ENCODE measurements around the gene NHSL2.

The NHSL2 gene

DNA sequence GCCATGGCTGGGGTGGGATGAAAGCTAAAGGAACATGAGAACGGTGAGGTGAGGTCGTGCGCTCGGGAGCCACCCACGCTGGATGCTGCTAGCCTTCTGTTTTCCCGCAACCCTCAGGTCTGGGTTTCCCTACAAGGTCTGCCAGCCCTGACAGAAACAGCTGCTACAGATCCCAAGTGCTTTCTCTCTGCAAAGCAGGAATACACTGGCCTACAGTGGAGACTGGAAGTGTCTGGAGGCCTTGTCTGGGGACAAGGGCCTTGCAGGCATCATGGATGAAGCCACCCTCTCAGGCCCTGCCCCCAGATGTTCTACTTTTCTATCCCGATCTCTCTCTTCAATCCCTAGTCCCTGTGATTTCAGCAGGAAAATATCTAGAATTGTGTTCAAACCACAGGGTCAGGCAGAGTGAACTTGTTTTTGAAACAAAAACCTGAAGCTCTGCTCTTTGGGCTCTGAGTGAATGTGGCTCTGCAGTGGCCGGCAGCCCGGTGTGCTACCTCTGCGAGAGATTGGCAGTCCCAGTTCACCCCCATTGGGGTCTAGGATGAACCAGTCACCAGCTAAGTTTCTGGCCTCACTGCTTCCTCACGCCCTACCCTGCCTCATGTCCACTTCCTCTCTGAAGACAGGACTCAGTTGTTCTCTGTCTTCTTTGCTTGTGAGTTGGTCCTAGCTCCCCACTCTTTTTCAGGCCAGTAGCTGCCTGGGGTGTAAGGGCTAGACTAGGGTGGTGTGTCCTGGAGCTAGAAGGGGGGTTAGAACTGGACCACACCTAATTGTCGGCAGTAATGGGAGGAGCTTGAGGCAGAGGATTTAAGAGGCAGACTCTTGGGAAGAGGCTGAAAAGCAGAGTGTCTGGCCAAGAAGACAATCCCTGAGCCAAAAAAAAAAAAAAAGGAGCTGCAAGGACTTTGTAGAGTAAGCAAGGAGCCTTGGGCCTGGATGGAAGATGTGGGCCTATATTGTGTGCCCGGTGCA is 131.5 kb downstream of the NHSL2 start:
- Histone ChIP-seq H3K9ac (ENCODE audit: low read length in 5 of 5) (no peak overlapping the region), H3K4me1 (ENCODE audit: control insufficient read depth in 5 of 5, insufficient read depth in 5 of 5, low read length in 5 of 5) (peaks cover 1 to 28% (median 16%) of the 10 kb centered on the region in 5 donors), H3K27me3 (ENCODE audit: control insufficient read depth in 5 of 5, insufficient read depth in 4 of 5, low read length in 5 of 5) (peaks cover 0 to 16% (median 7%) of the 10 kb centered on the region in 5 donors), H3K27ac (ENCODE audit: low read depth, low read length) (peak overlapping the region; percentile 16), H3K36me3 (ENCODE audit: control insufficient read depth in 5 of 5, insufficient read depth in 5 of 5, low read length in 5 of 5) (no peaks in the 10 kb centered on the region), H3K9me3 (ENCODE audit: control insufficient read depth in 5 of 5, low read length in 5 of 5) (no peaks in the 10 kb centered on the region), H3K4me3 (ENCODE audit: low read depth in 1 of 5, low read length in 5 of 5) (no peak overlapping the region)

DNA sequence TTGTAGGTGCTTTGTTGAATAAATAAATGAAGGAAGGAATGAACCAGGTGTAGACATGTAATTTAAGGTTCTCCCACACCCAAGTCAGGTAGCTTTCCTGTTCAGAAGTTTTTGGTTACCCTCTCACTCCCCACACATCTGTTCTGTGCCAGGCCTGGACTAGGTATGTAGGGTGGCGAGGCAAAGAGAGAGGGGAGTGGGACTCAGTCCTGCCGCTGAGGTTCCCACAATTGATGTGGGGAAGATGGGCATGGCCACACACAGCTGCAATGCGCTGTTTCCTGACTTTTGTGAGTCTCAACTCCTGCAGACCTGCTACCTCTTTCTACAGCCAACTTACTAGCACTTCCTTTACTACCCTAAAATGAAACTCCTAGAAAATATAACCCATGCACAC is 132.2 kb downstream of the NHSL2 start:
- peaks cover 3 to 34% (median 18%) of the 10 kb centered on the region in 5 donors for H3K4me1 ChIP-seq (ENCODE audit: control insufficient read depth in 5 of 5, insufficient read depth in 5 of 5, low read length in 5 of 5)
- no peaks in the 10 kb centered on the region for H3K9me3 ChIP-seq (ENCODE audit: control insufficient read depth in 5 of 5, low read length in 5 of 5)
- H3K27me3 ChIP-seq (ENCODE audit: control insufficient read depth in 5 of 5, insufficient read depth in 4 of 5, low read length in 5 of 5), result peaks cover 0 to 20% (median 9%) of the 10 kb centered on the region in 5 donors
- H3K9ac ChIP-seq (ENCODE audit: low read length in 5 of 5), result no peak overlapping the region
- no peaks in the 10 kb centered on the region for H3K36me3 ChIP-seq (ENCODE audit: control insufficient read depth in 5 of 5, insufficient read depth in 5 of 5, low read length in 5 of 5)
- no peak overlapping the region for H3K27ac ChIP-seq (ENCODE audit: low read depth, low read length)
- H3K4me3 ChIP-seq (ENCODE audit: low read depth in 1 of 5, low read length in 5 of 5), result no peak overlapping the region

DNA sequence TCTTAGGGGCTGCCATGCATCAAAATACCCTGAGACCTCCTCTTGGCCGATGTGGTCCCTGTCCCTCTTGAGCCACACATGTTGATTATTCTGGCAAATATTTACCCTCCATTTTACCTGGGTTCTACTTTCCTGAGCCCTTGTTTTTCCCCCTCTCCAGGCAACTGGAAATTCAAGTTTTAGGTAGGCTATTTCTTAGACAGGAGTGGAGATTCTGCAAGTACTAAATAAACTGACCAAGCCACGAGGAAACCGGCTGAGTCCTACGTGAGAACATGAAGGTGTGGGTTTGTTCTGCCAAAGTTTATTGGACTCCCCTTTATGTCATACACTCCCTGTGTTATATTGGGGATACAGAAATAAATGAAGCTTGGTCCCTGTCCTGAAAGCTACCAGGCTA is 133.0 kb downstream of the NHSL2 start:
- no peak overlapping the region for H3K27ac ChIP-seq (ENCODE audit: low read depth, low read length)

DNA sequence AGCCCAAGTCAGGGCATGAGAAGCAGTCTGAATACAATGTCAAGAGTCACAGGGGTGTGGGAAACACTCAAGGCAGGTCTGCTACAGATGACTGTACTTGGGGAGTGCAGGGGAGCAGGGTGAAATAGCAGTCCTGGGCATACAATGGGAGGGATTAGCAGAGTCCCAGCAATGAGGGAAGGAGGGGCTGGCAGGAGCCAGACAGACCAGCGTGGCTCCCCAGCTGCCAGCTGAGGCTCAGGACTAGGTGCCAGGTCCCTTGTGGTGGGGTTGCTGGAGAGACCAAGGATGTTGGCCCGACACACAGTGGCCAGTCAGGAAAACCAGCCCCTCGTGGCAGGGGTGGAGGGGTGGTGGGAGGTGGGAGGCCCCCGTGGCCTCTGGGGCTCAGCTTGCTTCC is 134.5 kb downstream of the NHSL2 start:
- Histone ChIP-seq H3K4me3 (ENCODE audit: low read depth in 1 of 5, low read length in 5 of 5) (no peak overlapping the region), H3K9me3 (ENCODE audit: control insufficient read depth in 5 of 5, low read length in 5 of 5) (no peaks in the 10 kb centered on the region), H3K4me1 (ENCODE audit: control insufficient read depth in 5 of 5, insufficient read depth in 5 of 5, low read length in 5 of 5) (peaks cover 3 to 49% (median 18%) of the 10 kb centered on the region in 5 donors), H3K36me3 (ENCODE audit: control insufficient read depth in 5 of 5, insufficient read depth in 5 of 5, low read length in 5 of 5) (no peaks in the 10 kb centered on the region), H3K9ac (ENCODE audit: low read length in 5 of 5) (no peak overlapping the region), H3K27ac (ENCODE audit: low read depth, low read length) (no peak overlapping the region), H3K27me3 (ENCODE audit: control insufficient read depth in 5 of 5, insufficient read depth in 4 of 5, low read length in 5 of 5) (peaks cover 3 to 23% (median 7%) of the 10 kb centered on the region in 5 donors)

More for the DNA sequence above, 133.0 kb downstream of the NHSL2 start:
- Histone ChIP-seq H3K9ac (ENCODE audit: low read length in 5 of 5) (no peak overlapping the region), H3K4me1 (ENCODE audit: control insufficient read depth in 5 of 5, insufficient read depth in 5 of 5, low read length in 5 of 5) (peaks cover 3 to 36% (median 18%) of the 10 kb centered on the region in 5 donors), H3K4me3 (ENCODE audit: low read depth in 1 of 5, low read length in 5 of 5) (no peak overlapping the region), H3K9me3 (ENCODE audit: control insufficient read depth in 5 of 5, low read length in 5 of 5) (no peaks in the 10 kb centered on the region), H3K27me3 (ENCODE audit: control insufficient read depth in 5 of 5, insufficient read depth in 4 of 5, low read length in 5 of 5) (peaks cover 3 to 20% (median 10%) of the 10 kb centered on the region in 5 donors), H3K36me3 (ENCODE audit: control insufficient read depth in 5 of 5, insufficient read depth in 5 of 5, low read length in 5 of 5) (no peaks in the 10 kb centered on the region)

DNA sequence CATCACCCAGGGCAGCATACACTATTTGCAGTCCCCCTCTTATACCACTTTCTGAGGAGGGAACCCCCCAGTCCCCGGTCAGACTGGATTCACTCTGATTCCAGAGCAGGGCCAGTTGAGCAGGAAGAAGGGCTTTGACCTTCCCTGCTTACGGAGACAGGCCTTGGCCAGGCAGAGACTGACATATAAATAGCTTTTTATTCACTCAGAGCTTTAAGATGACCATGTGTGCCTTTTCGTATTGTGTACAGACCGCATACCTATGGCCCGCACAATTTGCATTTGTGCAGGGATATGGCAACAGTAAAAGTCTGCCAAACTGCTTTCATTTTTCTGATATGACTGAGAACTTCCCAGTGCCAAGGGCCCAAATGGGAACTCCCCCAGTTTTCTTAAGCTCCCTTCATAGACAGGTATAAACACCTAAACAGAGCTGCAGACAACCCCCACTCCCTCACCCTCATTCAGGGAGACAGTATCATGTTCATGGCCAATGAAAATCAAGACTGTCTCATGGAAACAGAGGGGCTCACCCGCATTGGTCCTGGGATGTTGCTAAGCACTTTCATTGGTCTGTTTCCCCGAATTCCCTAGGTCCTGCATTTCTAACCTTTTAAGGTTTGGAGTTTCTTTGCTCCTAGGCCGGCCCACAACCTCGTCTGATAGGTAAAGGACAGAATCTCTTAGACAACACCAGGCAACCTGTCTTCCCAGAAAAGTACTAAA is 135.1 kb downstream of the NHSL2 start:
- H3K9me3 ChIP-seq (ENCODE audit: control insufficient read depth in 5 of 5, low read length in 5 of 5), result no peaks in the 10 kb centered on the region
- H3K9ac ChIP-seq (ENCODE audit: low read length in 5 of 5), result no peak overlapping the region
- no peak overlapping the region for H3K4me3 ChIP-seq (ENCODE audit: low read depth in 1 of 5, low read length in 5 of 5)
- peaks cover 3 to 23% (median 7%) of the 10 kb centered on the region in 5 donors for H3K27me3 ChIP-seq (ENCODE audit: control insufficient read depth in 5 of 5, insufficient read depth in 4 of 5, low read length in 5 of 5)
- no peak overlapping the region for H3K27ac ChIP-seq (ENCODE audit: low read depth, low read length)
- H3K36me3 ChIP-seq (ENCODE audit: control insufficient read depth in 5 of 5, insufficient read depth in 5 of 5, low read length in 5 of 5), result no peaks in the 10 kb centered on the region
- peaks cover 3 to 51% (median 18%) of the 10 kb centered on the region in 5 donors for H3K4me1 ChIP-seq (ENCODE audit: control insufficient read depth in 5 of 5, insufficient read depth in 5 of 5, low read length in 5 of 5)

DNA sequence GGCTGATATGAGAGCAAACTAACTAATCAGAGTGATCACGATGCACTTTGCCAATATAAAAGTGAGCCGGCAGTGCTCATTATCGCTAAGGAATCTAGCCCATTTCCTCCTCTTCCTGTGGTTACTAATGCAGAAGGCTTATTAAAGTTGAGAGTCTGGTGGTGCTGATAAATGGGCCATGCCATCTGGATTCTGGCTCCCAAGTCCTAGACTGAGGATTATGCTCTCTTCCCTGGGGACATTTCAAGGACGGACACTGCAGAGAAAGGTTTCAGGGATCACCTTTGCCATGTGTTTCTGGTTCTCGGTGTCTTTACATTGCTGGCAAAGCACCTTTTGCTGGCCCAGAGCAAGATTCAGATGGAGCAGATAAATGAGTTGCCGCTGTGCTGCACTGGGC is 135.8 kb downstream of the NHSL2 start:
- Histone ChIP-seq H3K9ac (ENCODE audit: low read length in 5 of 5) (no peak overlapping the region), H3K4me3 (ENCODE audit: low read depth in 1 of 5, low read length in 5 of 5) (no peak overlapping the region), H3K9me3 (ENCODE audit: control insufficient read depth in 5 of 5, low read length in 5 of 5) (no peaks in the 10 kb centered on the region), H3K27me3 (ENCODE audit: control insufficient read depth in 5 of 5, insufficient read depth in 4 of 5, low read length in 5 of 5) (peaks cover 3 to 18% (median 7%) of the 10 kb centered on the region in 5 donors), H3K27ac (ENCODE audit: low read depth, low read length) (no peak overlapping the region), H3K36me3 (ENCODE audit: control insufficient read depth in 5 of 5, insufficient read depth in 5 of 5, low read length in 5 of 5) (no peaks in the 10 kb centered on the region), H3K4me1 (ENCODE audit: control insufficient read depth in 5 of 5, insufficient read depth in 5 of 5, low read length in 5 of 5) (peaks cover 3 to 51% (median 18%) of the 10 kb centered on the region in 5 donors)

DNA sequence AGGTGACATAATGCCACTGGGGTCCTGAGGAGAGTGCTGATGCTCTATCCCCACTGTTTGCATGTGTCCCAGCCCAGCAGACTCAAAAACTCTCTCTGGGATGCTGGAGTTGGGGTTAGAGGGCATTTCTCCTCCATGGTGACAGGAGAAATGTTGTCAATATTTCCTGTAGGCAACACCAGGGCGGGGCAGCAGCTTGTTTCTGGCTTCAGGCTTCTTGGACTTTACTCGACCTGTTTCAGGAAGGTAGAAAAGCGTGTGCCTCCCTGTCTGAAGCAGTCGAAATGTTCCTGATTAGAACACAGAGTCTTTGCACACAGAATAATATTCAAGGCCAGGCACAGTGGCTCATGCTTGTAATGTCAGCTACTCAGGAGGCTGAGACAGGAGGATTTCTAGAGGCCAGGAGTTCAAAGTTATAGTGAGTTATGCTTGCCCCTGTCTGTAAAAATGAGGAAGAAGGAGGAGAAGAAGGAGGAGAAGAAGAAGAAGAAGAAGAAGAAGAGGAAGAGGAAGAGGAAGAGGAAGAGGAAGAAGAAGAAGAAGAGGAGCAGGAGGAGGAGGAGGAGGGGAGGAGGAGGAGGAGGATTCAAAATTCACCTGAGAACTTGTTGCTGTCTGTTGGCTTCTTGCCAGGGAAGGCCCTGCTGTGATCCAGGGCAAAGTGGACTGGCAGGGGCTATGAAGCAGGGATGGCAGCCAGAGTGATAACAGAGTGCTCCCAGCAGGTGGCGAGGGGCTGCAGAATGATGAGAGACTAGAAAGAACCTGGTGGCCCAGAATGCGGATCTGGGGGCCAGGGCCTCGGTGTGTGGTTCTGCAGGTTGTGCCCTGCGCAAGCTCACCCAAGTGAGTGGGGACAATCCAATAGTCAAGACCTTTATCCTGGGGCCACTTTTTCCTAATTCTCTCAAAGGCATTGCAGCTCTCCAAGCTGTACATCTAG is 138.1 kb downstream of the NHSL2 start:
- H3K4me3 ChIP-seq (ENCODE audit: low read depth in 1 of 5, low read length in 5 of 5), result no peak overlapping the region
- no peaks in the 10 kb centered on the region for H3K9me3 ChIP-seq (ENCODE audit: control insufficient read depth in 5 of 5, low read length in 5 of 5)
- no peaks in the 10 kb centered on the region for H3K36me3 ChIP-seq (ENCODE audit: control insufficient read depth in 5 of 5, insufficient read depth in 5 of 5, low read length in 5 of 5)
- no peak overlapping the region for H3K9ac ChIP-seq (ENCODE audit: low read length in 5 of 5)
- H3K27me3 ChIP-seq (ENCODE audit: control insufficient read depth in 5 of 5, insufficient read depth in 4 of 5, low read length in 5 of 5), result peaks cover 3 to 14% (median 10%) of the 10 kb centered on the region in 5 donors
- H3K4me1 ChIP-seq (ENCODE audit: control insufficient read depth in 5 of 5, insufficient read depth in 5 of 5, low read length in 5 of 5), result peaks cover 3 to 58% (median 16%) of the 10 kb centered on the region in 5 donors
- H3K27ac ChIP-seq (ENCODE audit: low read depth, low read length), result no peak overlapping the region

DNA sequence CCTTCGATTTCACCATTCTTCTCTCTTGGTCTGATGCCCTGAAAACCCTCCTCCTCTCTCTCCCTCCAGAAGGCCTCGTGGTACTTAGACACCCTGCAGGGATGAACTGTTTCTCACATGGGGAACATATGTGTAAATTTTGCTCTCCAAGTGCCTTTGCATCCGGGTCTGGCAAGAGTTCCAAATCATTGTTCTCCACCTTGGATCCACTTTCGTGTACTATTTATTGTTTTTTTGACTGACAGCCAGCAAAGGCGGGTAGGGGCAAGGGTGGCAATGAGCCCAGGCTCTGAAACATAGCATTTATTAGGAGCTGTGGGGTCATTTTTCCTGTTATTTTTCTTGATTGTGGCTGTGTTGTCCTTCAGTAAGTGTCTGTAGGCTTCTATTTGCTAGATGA is 139.4 kb downstream of the NHSL2 start:
- H3K27me3 ChIP-seq (ENCODE audit: control insufficient read depth in 5 of 5, insufficient read depth in 4 of 5, low read length in 5 of 5), result peaks cover 3 to 14% (median 10%) of the 10 kb centered on the region in 5 donors
- H3K9me3 ChIP-seq (ENCODE audit: control insufficient read depth in 5 of 5, low read length in 5 of 5), result no peaks in the 10 kb centered on the region
- H3K4me3 ChIP-seq (ENCODE audit: low read depth in 1 of 5, low read length in 5 of 5), result no peak overlapping the region
- no peak overlapping the region for H3K9ac ChIP-seq (ENCODE audit: low read length in 5 of 5)
- H3K27ac ChIP-seq (ENCODE audit: low read depth, low read length), result no peak overlapping the region
- peaks cover 3 to 58% (median 16%) of the 10 kb centered on the region in 5 donors for H3K4me1 ChIP-seq (ENCODE audit: control insufficient read depth in 5 of 5, insufficient read depth in 5 of 5, low read length in 5 of 5)
- H3K36me3 ChIP-seq (ENCODE audit: control insufficient read depth in 5 of 5, insufficient read depth in 5 of 5, low read length in 5 of 5), result no peaks in the 10 kb centered on the region

DNA sequence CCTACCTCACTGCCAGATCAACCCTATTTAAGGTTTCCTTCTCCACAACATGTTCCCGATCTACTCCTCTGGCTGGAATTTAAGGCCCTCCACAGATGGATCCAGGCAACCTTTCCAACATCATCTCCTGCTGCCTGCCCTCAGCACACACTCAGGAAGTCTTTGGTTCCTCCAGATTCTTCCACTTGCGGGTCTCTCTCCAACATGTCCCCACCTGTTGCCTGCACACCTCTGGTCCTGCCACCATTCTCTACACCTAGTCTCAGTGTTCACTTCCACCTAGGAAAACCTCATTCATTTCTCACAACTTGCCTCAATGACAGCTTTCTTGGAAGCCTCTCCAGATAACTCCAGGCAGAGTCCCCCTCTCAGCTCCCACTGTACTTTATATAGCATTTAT is 140.9 kb downstream of the NHSL2 start:
- no peak overlapping the region for H3K9ac ChIP-seq (ENCODE audit: low read length in 5 of 5)
- H3K36me3 ChIP-seq (ENCODE audit: control insufficient read depth in 5 of 5, insufficient read depth in 5 of 5, low read length in 5 of 5), result no peaks in the 10 kb centered on the region
- no peak overlapping the region for H3K4me3 ChIP-seq (ENCODE audit: low read depth in 1 of 5, low read length in 5 of 5)
- H3K27me3 ChIP-seq (ENCODE audit: control insufficient read depth in 5 of 5, insufficient read depth in 4 of 5, low read length in 5 of 5), result peaks cover 3 to 12% (median 9%) of the 10 kb centered on the region in 5 donors
- peaks cover 1 to 46% (median 15%) of the 10 kb centered on the region in 5 donors for H3K4me1 ChIP-seq (ENCODE audit: control insufficient read depth in 5 of 5, insufficient read depth in 5 of 5, low read length in 5 of 5)
- no peak overlapping the region for H3K27ac ChIP-seq (ENCODE audit: low read depth, low read length)
- no peaks in the 10 kb centered on the region for H3K9me3 ChIP-seq (ENCODE audit: control insufficient read depth in 5 of 5, low read length in 5 of 5)
